HG03045 (cell line): ENCODE measurements around the gene COMMD10.

Experiments
- ATAC-seq: cut with Tn5 transposase; IDR thresholded peaks from one replicate; pipeline ENCODE4 v1.9.1; 2021; ENCODE audit warnings: mild to moderate bottlenecking, moderate library complexity; ENCODE audit not compliant: unreplicated experiment

COMMD10 gene

GRCh38 chr5:116281309-116281708 is 196.5 kb downstream of the COMMD10 start:
- ATAC-seq, result no peak

- no peak for ATAC-seq
These were observed 203.7 kb downstream of the COMMD10 start for GRCh38 chr5:116288524-116288923.

- ATAC-seq, result no peak
These were observed 204.5 kb downstream of the COMMD10 start for GRCh38 chr5:116289276-116289675.

- no peak for ATAC-seq
These were observed 206.4 kb downstream of the COMMD10 start for GRCh38 chr5:116291271-116291670.

- no peak for ATAC-seq
These were observed 207.5 kb downstream of the COMMD10 start for GRCh38 chr5:116292321-116292720.

GRCh38 chr5:116296335-116297072 is 211.7 kb downstream of the COMMD10 start:
- ATAC-seq, result no peak

- no peak for ATAC-seq
These were observed 212.5 kb downstream of the COMMD10 start for GRCh38 chr5:116297296-116297814.

- ATAC-seq, result no peak
These were observed 215.2 kb downstream of the COMMD10 start for GRCh38 chr5:116299746-116300640.

GRCh38 chr5:116301110-116301509 is 216.3 kb downstream of the COMMD10 start:
- ATAC-seq, result no peak

- ATAC-seq, result no peak
These were observed 218.5 kb downstream of the COMMD10 start for GRCh38 chr5:116303340-116303739.

GRCh38 chr5:116303810-116304209 is 219.0 kb downstream of the COMMD10 start:
- no peak for ATAC-seq

GRCh38 chr5:116305899-116306298 is 221.1 kb downstream of the COMMD10 start:
- ATAC-seq, result no peak

GRCh38 chr5:116306846-116307245 is 222.0 kb downstream of the COMMD10 start:
- no peak for ATAC-seq

- no peak for ATAC-seq
These were observed 223.6 kb downstream of the COMMD10 start for GRCh38 chr5:116308391-116308790.

- no peak for ATAC-seq
These were observed 228.5 kb downstream of the COMMD10 start for GRCh38 chr5:116313366-116313765.

GRCh38 chr5:116315531-116315930 is 230.7 kb downstream of the COMMD10 start:
- no peak for ATAC-seq

GRCh38 chr5:116318091-116318854 is 233.4 kb downstream of the COMMD10 start:
- no peak for ATAC-seq

GRCh38 chr5:116320486-116320885 is 235.7 kb downstream of the COMMD10 start:
- no peak for ATAC-seq

GRCh38 chr5:116329503-116329902 is 244.7 kb downstream of the COMMD10 start:
- no peak for ATAC-seq

- no peak for ATAC-seq
These were observed 256.0 kb downstream of the COMMD10 start for GRCh38 chr5:116340799-116341198.
